BE2C (cell line): ENCODE results near the gene IQSEC3.

Experiments used
- DNase-seq: peaks from one replicate; pipeline ENCODE4 v3.0.0-alpha.2; 2020
- H3K27me3 ChIP-seq: fragments of 250-450 bp; sonication (Bioruptor Pico); 2 replicates; pipeline ENCODE4 v1.5.1; 2020; ENCODE audit warnings: mild to moderate bottlenecking
- H3K36me3 ChIP-seq: fragments of 250-450 bp; sonication (Bioruptor Pico); 2 replicates; pipeline ENCODE4 v1.5.1; 2020; ENCODE audit warnings: mild to moderate bottlenecking
- H3K4me1 ChIP-seq: fragments of 250-450 bp; sonication (Bioruptor Pico); 2 replicates; pipeline ENCODE4 v1.5.1; 2020
- H3K4me3 ChIP-seq: 2 replicates; pipeline ENCODE4 v1.5.1; 2011; ENCODE audit warnings: low read depth, low read length
- H3K9me3 ChIP-seq: fragments of 250-450 bp; sonication (Bioruptor Pico); 2 replicates; pipeline ENCODE4 v1.5.1; 2020
- TF ChIP-seq, protein P1 (sequence below): IDR thresholded peaks from 2 replicates; pipeline ENCODE4 v1.5.1; 2012; ENCODE audit warnings: mild to moderate bottlenecking, low read depth, low read length

Gene IQSEC3

DNA sequence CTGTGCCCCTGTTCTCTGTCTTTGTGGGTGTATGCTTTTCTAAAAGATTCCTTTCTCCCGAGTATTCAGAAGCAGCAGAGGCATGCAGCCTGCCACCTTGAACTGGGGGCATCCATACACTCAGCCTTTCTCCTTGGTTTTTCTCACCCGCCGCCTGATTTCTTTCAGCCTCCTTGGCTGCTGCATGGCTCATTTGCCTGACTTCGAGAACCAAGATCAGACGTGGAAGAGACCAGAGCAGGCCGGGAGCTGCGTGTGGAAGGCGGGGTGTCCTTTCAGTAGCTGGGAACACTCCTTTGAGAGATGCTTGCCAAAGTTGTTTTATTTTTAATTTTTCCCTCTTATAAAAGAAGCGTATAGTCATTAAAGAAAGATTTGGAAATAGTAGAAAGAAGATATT is 94.3 kb downstream of the IQSEC3 start:
- no peak overlapping the region for H3K4me3 ChIP-seq
- no peak for DNase-seq
- no peaks in the 10 kb centered on the region for H3K36me3 ChIP-seq
- H3K4me1 ChIP-seq = no peaks in the 10 kb centered on the region; the same call in 1 of the 2 replicates
- TF ChIP-seq, protein P1, sequence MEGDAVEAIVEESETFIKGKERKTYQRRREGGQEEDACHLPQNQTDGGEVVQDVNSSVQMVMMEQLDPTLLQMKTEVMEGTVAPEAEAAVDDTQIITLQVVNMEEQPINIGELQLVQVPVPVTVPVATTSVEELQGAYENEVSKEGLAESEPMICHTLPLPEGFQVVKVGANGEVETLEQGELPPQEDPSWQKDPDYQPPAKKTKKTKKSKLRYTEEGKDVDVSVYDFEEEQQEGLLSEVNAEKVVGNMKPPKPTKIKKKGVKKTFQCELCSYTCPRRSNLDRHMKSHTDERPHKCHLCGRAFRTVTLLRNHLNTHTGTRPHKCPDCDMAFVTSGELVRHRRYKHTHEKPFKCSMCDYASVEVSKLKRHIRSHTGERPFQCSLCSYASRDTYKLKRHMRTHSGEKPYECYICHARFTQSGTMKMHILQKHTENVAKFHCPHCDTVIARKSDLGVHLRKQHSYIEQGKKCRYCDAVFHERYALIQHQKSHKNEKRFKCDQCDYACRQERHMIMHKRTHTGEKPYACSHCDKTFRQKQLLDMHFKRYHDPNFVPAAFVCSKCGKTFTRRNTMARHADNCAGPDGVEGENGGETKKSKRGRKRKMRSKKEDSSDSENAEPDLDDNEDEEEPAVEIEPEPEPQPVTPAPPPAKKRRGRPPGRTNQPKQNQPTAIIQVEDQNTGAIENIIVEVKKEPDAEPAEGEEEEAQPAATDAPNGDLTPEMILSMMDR = no peak
- H3K27me3 ChIP-seq = no peaks in the 10 kb centered on the region
- no peaks in the 10 kb centered on the region for H3K9me3 ChIP-seq

DNA sequence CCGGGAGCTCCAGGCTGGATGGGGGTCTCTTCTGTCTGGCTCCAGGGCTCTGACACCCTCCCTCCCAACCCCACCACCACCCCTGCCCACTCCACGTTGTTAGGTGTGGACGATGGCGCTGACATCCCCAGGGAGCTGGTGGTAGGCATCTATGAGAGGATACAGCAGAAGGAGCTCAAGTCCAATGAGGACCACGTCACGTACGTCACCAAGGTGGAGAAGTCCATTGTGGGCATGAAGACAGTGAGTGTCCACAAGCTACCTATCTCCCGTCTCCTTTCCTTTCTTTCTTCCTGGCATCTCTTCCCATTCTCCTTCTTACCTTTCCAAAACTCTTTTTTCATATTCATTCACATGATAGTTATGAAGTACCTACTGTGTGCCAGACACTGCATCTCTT is 95.3 kb downstream of the IQSEC3 start:
- no peak for DNase-seq
- Histone ChIP-seq H3K4me1 (no peaks in the 10 kb centered on the region; the same call in 1 of the 2 replicates), H3K36me3 (no peaks in the 10 kb centered on the region), H3K4me3 (no peak overlapping the region), H3K9me3 (no peaks in the 10 kb centered on the region), H3K27me3 (no peaks in the 10 kb centered on the region)
- TF ChIP-seq, protein P1 = no peak

DNA sequence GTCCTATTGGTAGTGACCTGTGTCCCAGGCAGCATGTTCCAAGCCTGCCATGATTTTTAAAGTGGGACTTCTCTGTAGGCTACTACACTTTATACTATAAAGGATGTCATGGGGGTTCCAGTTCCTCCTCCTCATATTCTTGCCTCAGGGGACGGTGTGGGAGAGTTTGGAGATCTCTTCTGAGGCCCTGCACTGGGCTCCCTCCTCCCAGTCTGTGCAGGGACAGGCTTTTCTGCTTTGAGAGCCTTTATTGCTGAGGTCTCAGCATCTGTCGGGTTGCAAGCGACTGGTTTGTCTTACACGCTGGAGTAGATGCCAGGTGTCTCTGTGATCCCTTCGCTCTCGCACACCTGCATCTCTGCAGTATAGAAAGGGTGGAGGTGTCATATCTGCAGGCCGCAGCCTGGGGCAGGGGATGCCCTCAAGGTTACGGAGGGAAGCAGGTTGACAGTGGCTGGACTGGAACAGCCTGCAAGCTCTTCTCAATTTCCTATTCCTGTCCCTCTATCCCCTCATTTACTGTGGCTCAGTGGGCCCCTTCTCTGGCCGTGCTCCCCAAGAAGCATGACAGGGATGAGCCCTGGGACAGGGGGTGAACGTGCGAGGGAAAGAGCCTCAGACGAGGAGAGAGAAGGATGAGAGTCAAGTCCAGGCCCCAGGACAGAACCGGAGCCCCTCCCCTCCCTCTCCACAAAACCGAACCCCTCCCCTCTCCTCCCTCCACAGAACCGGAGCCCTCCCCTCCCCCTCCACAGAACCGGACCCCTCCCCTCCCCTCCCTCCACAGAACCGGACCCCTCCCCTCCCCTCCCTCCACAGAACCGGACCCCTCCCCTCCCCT is 96.1 kb downstream of the IQSEC3 start:
- Histone ChIP-seq H3K4me3 (no peak overlapping the region), H3K36me3 (no peaks in the 10 kb centered on the region), H3K27me3 (no peaks in the 10 kb centered on the region), H3K9me3 (no peaks in the 10 kb centered on the region), H3K4me1 (no peaks in the 10 kb centered on the region; the same call in 1 of the 2 replicates)
- TF ChIP-seq, protein P1 = no peak
- DNase-seq = no peak

DNA sequence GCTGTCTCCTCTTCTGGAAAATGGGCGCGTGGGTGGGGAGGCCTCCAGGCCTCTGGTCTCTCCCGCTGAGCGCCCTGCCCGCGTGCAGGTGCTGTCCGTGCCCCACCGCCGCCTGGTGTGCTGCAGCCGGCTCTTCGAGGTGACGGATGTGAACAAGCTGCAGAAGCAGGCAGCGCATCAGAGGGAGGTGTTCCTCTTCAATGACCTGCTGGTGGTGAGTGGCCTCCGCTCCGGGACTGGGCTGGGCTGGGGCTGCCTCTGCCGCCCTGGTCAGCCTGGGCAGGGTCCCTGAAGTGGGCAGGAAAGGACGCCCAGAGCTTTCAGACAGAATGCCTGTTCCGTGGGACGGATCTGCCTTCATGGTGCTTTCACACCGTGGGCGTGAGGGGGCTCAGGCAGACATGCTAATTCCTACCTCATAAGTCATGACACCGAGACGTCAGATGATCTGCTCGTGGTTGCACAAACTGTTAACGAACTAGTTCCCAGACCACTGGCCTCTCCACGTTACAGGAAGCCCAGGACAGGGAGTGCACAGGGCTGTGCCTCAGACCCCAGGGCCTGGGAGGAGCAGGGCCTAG is 96.9 kb downstream of the IQSEC3 start:
- Histone ChIP-seq H3K4me1 (no peaks in the 10 kb centered on the region; the same call in 1 of the 2 replicates), H3K9me3 (no peaks in the 10 kb centered on the region), H3K36me3 (no peaks in the 10 kb centered on the region), H3K27me3 (no peaks in the 10 kb centered on the region), H3K4me3 (no peak overlapping the region)
- TF ChIP-seq, protein P1 = no peak
- no peak for DNase-seq

DNA sequence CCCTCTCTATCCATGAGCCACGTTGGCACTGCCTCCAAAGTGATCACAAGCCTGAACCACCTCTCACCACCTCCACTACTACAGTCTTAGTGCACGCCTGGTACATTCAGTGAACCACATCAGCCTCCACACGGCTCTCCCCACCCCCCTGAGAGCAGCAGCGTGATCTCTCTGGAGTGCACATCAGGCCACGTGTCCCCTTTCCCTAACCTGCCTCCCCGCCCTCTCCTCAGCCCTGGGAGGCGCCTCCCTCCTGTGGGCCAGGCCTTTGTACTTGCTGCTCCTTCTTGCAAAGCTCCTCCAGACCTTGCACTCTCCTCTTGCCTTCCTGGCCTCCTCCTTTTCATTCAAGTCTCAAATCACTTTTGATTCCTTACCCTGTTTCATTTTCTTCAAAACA is 97.6 kb downstream of the IQSEC3 start:
- no peak for DNase-seq
- TF ChIP-seq, protein P1 = no peak
- no peaks in the 10 kb centered on the region for H3K27me3 ChIP-seq

DNA sequence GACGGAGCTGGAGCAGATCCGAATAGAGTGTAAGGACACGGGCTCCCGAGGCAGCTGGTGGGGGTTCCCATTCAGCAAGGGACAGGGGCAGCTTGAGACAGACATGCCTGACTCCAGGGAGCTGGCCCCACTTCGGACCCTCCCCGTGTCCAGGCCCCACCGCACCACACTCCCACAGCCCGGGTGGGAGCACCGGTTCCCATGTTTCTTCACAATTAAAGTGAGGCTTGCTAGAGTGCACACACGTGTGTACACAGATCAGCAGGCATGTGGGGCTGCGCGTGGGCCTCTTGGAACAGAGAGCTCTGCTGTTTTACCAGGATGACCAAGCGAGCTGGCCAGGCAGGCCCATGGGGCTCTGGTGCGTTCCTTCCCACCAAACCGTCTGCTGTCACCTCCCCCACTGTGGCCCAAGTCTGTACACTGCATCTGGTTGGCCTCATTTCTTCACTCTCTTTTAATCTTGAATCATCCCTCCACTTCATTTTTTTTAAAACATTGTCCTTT is 99.3 kb downstream of the IQSEC3 start:
- Histone ChIP-seq H3K36me3 (no peaks in the 10 kb centered on the region), H3K27me3 (no peaks in the 10 kb centered on the region), H3K4me1 (no peaks in the 10 kb centered on the region; the same call in 1 of the 2 replicates), H3K4me3 (no peak overlapping the region), H3K9me3 (no peaks in the 10 kb centered on the region)
- TF ChIP-seq, protein P1 = no peak
- no peak for DNase-seq

More for the DNA sequence above, 97.6 kb downstream of the IQSEC3 start:
- Histone ChIP-seq H3K36me3 (no peaks in the 10 kb centered on the region), H3K9me3 (no peaks in the 10 kb centered on the region), H3K4me3 (no peak overlapping the region), H3K4me1 (no peaks in the 10 kb centered on the region; the same call in 1 of the 2 replicates)
